ENCODE data around the gene TMEM181. TPM values are rescaled to one million over a fixed set of nuclear protein-coding genes. Genes with fewer than 3 reads are reported as not detected.
A peak's percentile ranks its signal among the peaks of the same experiment; 100 is the strongest.

The TMEM181 gene
- total and polyA plus RNA-seq, 2 of the 13 experiments (the other 11 are each of a cell fraction or from before 2014, with no cell fraction given), result 59.1 to 108 TPM

GRCh38 chr6:158536084-158536890 is 23.6 kb upstream of the TMEM181 start (continued):
- TF ChIP-seq MLX (CRISPR knock-in tag; IDR thresholded peaks at IDR 0.05), result peak; percentile 87
- TF ChIP-seq ZFX (CRISPR knock-in tag; IDR thresholded peaks at IDR 0.05; ENCODE audit: low read depth), result peak; percentile 35; the same call in 1 of the 2 replicates
- TF ChIP-seq PBX2 (CRISPR knock-in tag; IDR thresholded peaks at IDR 0.05), result no peak
- TF ChIP-seq NR2F2 (IDR thresholded peaks at IDR 0.05; ENCODE audit: borderline replicate concordance, low read depth), result 0 out of 2 replicates have a peak, but pooled peaks have one; percentile 50
- TF ChIP-seq MAZ (IDR thresholded peaks at IDR 0.05; ENCODE audit: borderline replicate concordance, low read depth, low read length), result no peak
- peak; percentile 87 for TF ChIP-seq MAZ (CRISPR knock-in tag; IDR thresholded peaks at IDR 0.05; ENCODE audit: low read depth)
- TF ChIP-seq RAD21 (CRISPR knock-in tag; IDR thresholded peaks at IDR 0.05), result 0 out of 2 replicates have a peak, but pooled peaks have one; percentile 9
- TF ChIP-seq HINFP (CRISPR knock-in tag; IDR thresholded peaks at IDR 0.05; ENCODE audit: low read depth), result peak; percentile 97
- peak; percentile 66; the same call in 1 of the 2 replicates for TF ChIP-seq ZNF761 (CRISPR knock-in tag; conservative IDR thresholded peaks at IDR 0.05)
- TF ChIP-seq PHF21A (CRISPR knock-in tag; IDR thresholded peaks at IDR 0.05), result peak; percentile 98
- TF ChIP-seq ATAD3A (CRISPR knock-in tag; IDR thresholded peaks at IDR 0.05), result peak; percentile 90
- TF ChIP-seq ZNF407 (CRISPR knock-in tag; IDR thresholded peaks at IDR 0.05; ENCODE audit: not compliant biosample characterization), result peak; percentile 82
- peak; percentile 90 for TF ChIP-seq ZSCAN5A (CRISPR knock-in tag; IDR thresholded peaks at IDR 0.05; ENCODE audit: borderline replicate concordance)
- no peak for TF ChIP-seq SYNCRIP (IDR thresholded peaks at IDR 0.05; ENCODE audit: insufficient read depth, low read depth, low read length)
- peak; percentile 82; the same call in 1 of the 2 replicates for TF ChIP-seq ZNF747 (CRISPR knock-in tag; IDR thresholded peaks at IDR 0.05; ENCODE audit: borderline replicate concordance)

Measured in HepG2 (cell line).